A673 (cell line): Measurements from ENCODE around the gene DUSP3. TPM values are rescaled to one million over a fixed set of nuclear protein-coding genes. Genes with fewer than 3 reads are reported as not detected.

Experiments used
- BruUV-seq: library from RNA; stranded (reverse); fragments of 400-500 nt; replicated peaks from 2 replicates; lab custom pipeline; 2021; lab: Mats Ljungman, UMichigan
- CTCF ChIA-PET: fragments of 300-600 bp; sonication (Branson Sonifier 250); formaldehyde crosslinking; loops from one replicate; lab custom pipeline; 2022; ENCODE audit warnings: antibody characterized with exemption; lab: Charles Lee
- POLR2A ChIA-PET: fragments of 300-600 bp; sonication (Branson Sonifier 250); formaldehyde crosslinking; loops from one replicate; lab custom pipeline; 2022; ENCODE audit warnings: antibody characterized with exemption; ENCODE audit not compliant: low non-redundant PET; lab: Charles Lee
- DNase-seq: peaks from one replicate; pipeline ENCODE4 v3.0.0-alpha.2; 2015; ENCODE audit warnings: low spot score
- H3K27ac ChIP-seq: fragments of 200-600 bp; sonication (generic); 2 replicates; pipeline ENCODE4 v1.5.1; 2016; ENCODE audit warnings: mixed run types, low read depth, mild to moderate bottlenecking, mixed read lengths, antibody characterized with exemption, low read length; ENCODE audit not compliant: poor library complexity, severe bottlenecking
- H3K27me3 ChIP-seq: fragments of 200-600 bp; sonication (generic); replicated peaks from 2 replicates; pipeline ENCODE4 v1.6.1; 2017; ENCODE audit warnings: mixed run types, low read depth, mild to moderate bottlenecking, mixed read lengths, antibody characterized with exemption, low read length; ENCODE audit not compliant: insufficient read depth, poor library complexity
- H3K36me3 ChIP-seq: fragments of 200-600 bp; sonication (generic); 2 replicates; pipeline ENCODE4 v1.6.1; 2016; ENCODE audit warnings: mixed run types, mild to moderate bottlenecking, mixed read lengths, antibody characterized with exemption, low read length; ENCODE audit not compliant: insufficient read depth, poor library complexity, severe bottlenecking
- H3K4me1 ChIP-seq: fragments of 200-600 bp; sonication (generic); 2 replicates; pipeline ENCODE4 v1.6.1; 2017; ENCODE audit warnings: mixed run types, mild to moderate bottlenecking, mixed read lengths, antibody characterized with exemption, low read length; ENCODE audit not compliant: insufficient read depth, poor library complexity, severe bottlenecking
- H3K4me3 ChIP-seq: fragments of 200-600 bp; sonication (generic); 2 replicates; pipeline ENCODE4 v1.5.1; 2016; ENCODE audit warnings: low read depth, mixed run types, mild to moderate bottlenecking, mixed read lengths, low read length; ENCODE audit not compliant: poor library complexity, severe bottlenecking
- H3K9me3 ChIP-seq: fragments of 200-600 bp; sonication (generic); 2 replicates; pipeline ENCODE4 v1.6.1; 2016; ENCODE audit warnings: mixed run types, low read depth, mild to moderate bottlenecking, mixed read lengths, antibody characterized with exemption, low read length; ENCODE audit not compliant: poor library complexity, severe bottlenecking
- CTCF ChIP-seq: fragments of 300-800, 200-600 bp; sonication (generic); conservative IDR thresholded peaks from 2 replicates; pipeline ENCODE4 v1.5.1; 2017; ENCODE audit warnings: low read depth, mild to moderate bottlenecking, antibody characterized with exemption, low read length, moderate library complexity, mixed read lengths
- EZH2 ChIP-seq: fragments of 200-600 bp; sonication (generic); IDR thresholded peaks from 2 replicates; pipeline ENCODE4 v1.6.1; 2017; ENCODE audit warnings: borderline replicate concordance, low read depth, mild to moderate bottlenecking, mixed read lengths, antibody characterized with exemption, low read length; ENCODE audit not compliant: poor library complexity, severe bottlenecking
- intact Hi-C: fragments of 100-400 bp; cut with micrococcal nuclease; formaldehyde crosslinking; loops from one replicate; pipeline ENCODE4 v1.10.0; 2022; ENCODE audit not compliant: unreplicated experiment
- total RNA-seq: library from RNA; stranded (reverse); gene quantifications from 2 replicates; pipeline ENCODE4 v1.2.3, GENCODE V29; 2021

DUSP3 gene
- total RNA-seq, 1 experiment from 2014 or later = 22.9 TPM

- Histone ChIP-seq H3K4me1 (no peaks in the 10 kb centered on the region), H3K27me3 (no peaks in the 10 kb centered on the region), H3K9me3 (no peaks in the 10 kb centered on the region), H3K27ac (peak overlapping the region; percentile 42), H3K36me3 (no peaks in the 10 kb centered on the region), H3K4me3 (peak overlapping the region; percentile 51)
- TF ChIP-seq EZH2 (no peak), CTCF (no peak)
- intact Hi-C loops = no loop called here
- CTCF ChIA-PET = no interaction called here
- POLR2A ChIA-PET = interaction anchor here (0.6 kb wide), 1 partner anchor 150 kb away, joined by 10 read pairs; no protein-coding TSS in a partner anchor
- BruUV-seq = no TSS peak
- DNase-seq = peak; percentile 67
Measured at GRCh38 chr17:43720311-43721060, 58.3 kb downstream of the DUSP3 start.

GRCh38 chr17:43719578-43719977 is 59.2 kb downstream of the DUSP3 start:
- intact Hi-C loops = no loop called here
- CTCF ChIA-PET = no interaction called here
- BruUV-seq = no TSS peak
- POLR2A ChIA-PET = no interaction called here
- no peak overlapping the region for H3K27ac ChIP-seq
- H3K27me3 ChIP-seq = no peaks in the 10 kb centered on the region
- H3K4me3 ChIP-seq = no peak overlapping the region
- H3K4me1 ChIP-seq = no peaks in the 10 kb centered on the region
- no peak for DNase-seq
- no peaks in the 10 kb centered on the region for H3K36me3 ChIP-seq
- no peaks in the 10 kb centered on the region for H3K9me3 ChIP-seq
- TF ChIP-seq EZH2 = no peak
- no peak for TF ChIP-seq CTCF

- no TSS peak for BruUV-seq
- Histone ChIP-seq H3K9me3 (no peaks in the 10 kb centered on the region), H3K4me3 (no peak overlapping the region), H3K36me3 (no peaks in the 10 kb centered on the region), H3K27me3 (peaks cover 3% of the 10 kb centered on the region), H3K4me1 (no peaks in the 10 kb centered on the region), H3K27ac (no peak overlapping the region)
- no peak for TF ChIP-seq EZH2
- no peak for TF ChIP-seq CTCF
- intact Hi-C loops = no loop called here
- ChIA-PET CTCF (no interaction called here), POLR2A (interaction anchor here (0.6 to 0.7 kb wide), 2 partner anchors 10 to 350 kb away, joined by 3 read pairs; no protein-coding TSS in a partner anchor)
- no peak for DNase-seq
Measured at GRCh38 chr17:43718544-43718943, 60.2 kb downstream of the DUSP3 start.
